Mesenchymal stem cell (in vitro differentiated cells and primary cell): Measurements from ENCODE around the gene TNS4.

Experiments used
- DNase-seq: peaks from one replicate; pipeline ENCODE4 v3.0.0-alpha.2; 2013
- H2AFZ ChIP-seq: one replicate; pipeline ENCODE4 v1.6.1; 2013; ENCODE audit warnings: low read depth, mild to moderate bottlenecking, control low read depth, inconsistent platforms, low read length, moderate library complexity
- H2AK5ac ChIP-seq: 2 replicates; pipeline ENCODE4 v1.6.1; 2013; ENCODE audit warnings: low read length, moderate library complexity, mild to moderate bottlenecking, inconsistent platforms; ENCODE audit not compliant: severe bottlenecking
- H2BK120ac ChIP-seq: one replicate; pipeline ENCODE4 v1.6.1; 2013; ENCODE audit warnings: low read depth, mild to moderate bottlenecking, inconsistent platforms, low read length, moderate library complexity
- H2BK12ac ChIP-seq, 2 experiments: one replicate each; pipeline ENCODE4 v1.6.1; 2013; ENCODE audit warnings: inconsistent platforms in 2 of 2, low read length in 2 of 2, mild to moderate bottlenecking in 2 of 2, moderate library complexity in 2 of 2, control low read depth in 1 of 2
- H2BK15ac ChIP-seq: one replicate; pipeline ENCODE4 v1.6.1; 2013; ENCODE audit warnings: mild to moderate bottlenecking, low read depth, inconsistent platforms; ENCODE audit not compliant: poor library complexity, severe bottlenecking
- H2BK5ac ChIP-seq: 2 replicates; pipeline ENCODE4 v1.6.1; 2013; ENCODE audit warnings: low read depth, mild to moderate bottlenecking, low read length, control low read depth, inconsistent platforms; ENCODE audit not compliant: poor library complexity, severe bottlenecking
- H3K14ac ChIP-seq, 2 experiments: one replicate each; pipeline ENCODE4 v1.6.1; 2013; ENCODE audit warnings: inconsistent platforms in 2 of 2, low read length in 2 of 2, control low read depth in 1 of 2, mild to moderate bottlenecking in 1 of 2, moderate library complexity in 1 of 2
- H3K18ac ChIP-seq, 2 experiments: one replicate each; pipeline ENCODE4 v1.6.1; 2013; ENCODE audit warnings: inconsistent platforms in 2 of 2, low read length in 2 of 2, control low read depth in 1 of 2, low read depth in 1 of 2, mild to moderate bottlenecking in 1 of 2
- H3K23ac ChIP-seq, 2 experiments: one replicate each; pipeline ENCODE4 v1.6.1; 2013; ENCODE audit warnings: inconsistent platforms in 2 of 2, low read length in 2 of 2, mild to moderate bottlenecking in 2 of 2, moderate library complexity in 2 of 2, control low read depth in 1 of 2
- H3K27ac ChIP-seq: 2 replicates; pipeline ENCODE4 v1.5.1; 2013; ENCODE audit warnings: mild to moderate bottlenecking, moderate library complexity, low read length, control low read depth, inconsistent platforms; ENCODE audit not compliant: poor library complexity, severe bottlenecking
- H3K27me3 ChIP-seq, 2 experiments: 2 replicates each; pipeline versions ENCODE4 v1.6.1 to v1.7.0; 2013; ENCODE audit warnings: low read length in 2 of 2, mild to moderate bottlenecking in 2 of 2, moderate library complexity in 2 of 2, control low read depth in 1 of 2, inconsistent platforms in 1 of 2; ENCODE audit not compliant: control insufficient read depth in 1 of 2, insufficient read depth in 1 of 2
- H3K36me3 ChIP-seq, 2 experiments: 2 replicates each; pipeline versions ENCODE4 v1.6.1 to v1.7.0; 2013; ENCODE audit warnings: low read length in 2 of 2, control low read depth in 1 of 2, inconsistent platforms in 1 of 2, low read depth in 1 of 2, mild to moderate bottlenecking in 1 of 2; ENCODE audit not compliant: insufficient read depth in 2 of 2, control insufficient read depth in 1 of 2
- H3K4ac ChIP-seq, 2 experiments: one replicate each; pipeline ENCODE4 v1.6.1; 2013; ENCODE audit warnings: inconsistent platforms in 2 of 2, low read length in 2 of 2, mild to moderate bottlenecking in 2 of 2, moderate library complexity in 2 of 2, control low read depth in 1 of 2, low read depth in 1 of 2
- H3K4me1 ChIP-seq: 2 replicates; pipeline ENCODE4 v1.6.1; 2013; ENCODE audit warnings: low read depth, low read length, control low read depth; ENCODE audit not compliant: control insufficient read depth, insufficient read depth
- H3K4me2 ChIP-seq: 2 replicates; pipeline ENCODE4 v1.6.1; 2013; ENCODE audit warnings: low read length, mild to moderate bottlenecking, inconsistent platforms; ENCODE audit not compliant: poor library complexity, severe bottlenecking
- H3K4me3 ChIP-seq, 2 experiments: 2 replicates each; pipeline versions ENCODE4 v1.5.1 to v1.7.0; 2013; ENCODE audit warnings: low read length in 2 of 2, mild to moderate bottlenecking in 2 of 2, control low read depth in 1 of 2, low read depth in 1 of 2; ENCODE audit not compliant: insufficient read depth in 1 of 2
- H3K79me1 ChIP-seq: replicated peaks from 2 replicates; pipeline ENCODE4 v1.6.1; 2013; ENCODE audit warnings: mild to moderate bottlenecking, control low read depth, low read length, inconsistent platforms; ENCODE audit not compliant: poor library complexity, severe bottlenecking
- H3K9ac ChIP-seq: 2 replicates; pipeline ENCODE4 v1.7.0; 2013; ENCODE audit warnings: mild to moderate bottlenecking, low read length, moderate library complexity
- H3K9me3 ChIP-seq: 2 replicates; pipeline ENCODE4 v1.7.0; 2013; ENCODE audit warnings: mild to moderate bottlenecking, low read length; ENCODE audit not compliant: control insufficient read depth
- H4K8ac ChIP-seq: one replicate; pipeline ENCODE4 v1.6.1; 2013; ENCODE audit warnings: inconsistent platforms, mild to moderate bottlenecking, low read length, moderate library complexity
- H4K91ac ChIP-seq: one replicate; pipeline ENCODE4 v1.6.1; 2013; ENCODE audit warnings: mild to moderate bottlenecking, low read length, inconsistent platforms
- WGBS: methylation state at CpG from one replicate; pipeline ENCODE4 v1.1.7; 2013; ENCODE audit warnings: mixed read lengths; 5-methylcytosine and 5-hydroxymethylcytosine counted together

Gene TNS4

DNA sequence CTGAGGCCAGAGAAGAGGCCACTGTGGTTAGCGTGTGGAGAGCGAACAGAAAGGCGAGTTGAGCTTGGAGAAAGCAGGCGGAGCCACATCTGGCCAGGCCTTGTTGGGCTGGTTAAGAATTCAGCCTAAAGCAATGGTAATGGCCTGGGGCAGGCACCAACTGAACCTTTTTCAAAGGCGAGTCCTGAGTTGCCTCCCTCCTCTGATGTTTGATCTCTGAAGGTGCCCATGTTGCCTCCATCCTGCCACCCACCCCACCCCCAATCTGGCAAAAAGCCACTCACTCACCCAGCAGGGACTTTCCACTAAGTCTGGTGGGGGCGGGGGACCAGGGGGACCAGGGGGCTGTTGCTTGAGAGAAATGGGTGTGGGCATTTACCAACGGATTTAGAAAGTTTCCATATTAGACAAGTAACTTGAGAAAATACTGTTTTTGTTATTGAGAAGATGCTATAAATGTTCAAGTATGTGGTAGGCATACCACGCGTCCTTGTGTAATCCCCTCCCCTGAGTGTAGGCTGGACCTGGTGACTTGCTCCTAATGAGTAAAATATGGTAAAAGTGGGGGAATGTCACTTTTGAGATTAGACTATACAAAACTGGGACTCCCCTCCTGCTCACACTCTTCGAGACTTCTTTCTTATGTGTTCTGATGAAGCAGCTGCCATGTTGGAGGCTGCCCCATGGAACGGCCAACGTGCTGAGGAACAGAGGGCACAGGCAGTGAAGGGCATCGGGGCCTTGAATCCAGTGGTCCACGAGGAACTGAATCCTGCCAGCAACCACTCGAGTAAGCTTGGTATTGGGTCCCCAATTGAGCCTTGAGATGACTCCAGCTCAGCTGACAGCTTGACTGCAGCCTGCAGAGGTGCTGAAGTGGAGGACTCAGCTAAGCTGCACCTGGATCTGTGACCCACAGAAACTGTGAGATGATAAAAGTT, 29.9 kb upstream of the TNS4 start:
- 91% methylated on average over 15 of the region's 15 CpGs for WGBS

DNA sequence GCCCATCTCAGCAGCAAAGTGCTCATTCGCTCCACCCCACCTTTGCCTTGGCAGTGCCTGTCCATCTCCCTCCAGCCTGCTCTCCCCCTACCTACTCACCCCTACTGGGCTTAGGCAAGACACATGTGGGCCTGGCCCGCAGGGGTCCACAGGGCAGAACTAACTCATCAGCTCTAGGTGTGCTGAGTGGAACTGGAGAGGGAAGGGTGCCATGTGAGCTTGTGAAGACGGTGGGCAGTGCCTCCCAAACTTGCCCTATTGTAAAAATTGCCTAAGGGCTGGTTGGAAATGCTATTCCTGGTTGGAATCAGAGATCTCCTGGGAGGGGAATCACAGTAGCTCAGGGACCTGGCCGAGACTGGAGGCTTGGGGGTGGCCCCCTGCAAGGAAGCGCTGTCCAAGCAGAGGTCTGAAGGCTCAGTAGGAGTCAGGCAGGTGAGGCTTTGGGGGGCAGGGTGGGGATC, 29.1 kb upstream of the TNS4 start:
- Histone ChIP-seq H3K9ac (no peak overlapping the region), H2BK12ac (no peak overlapping the region), H3K18ac (no peak overlapping the region), H2BK15ac (no peak overlapping the region), H2AFZ (no peak overlapping the region), H3K4me2 (no peak overlapping the region), H3K4ac (no peak overlapping the region), H4K8ac (no peak overlapping the region), H3K27ac (no peak overlapping the region), H3K23ac (no peak overlapping the region), H3K4me1 (peaks cover 11% of the 10 kb centered on the region), H3K4me3 (no peak overlapping the region), H3K27me3 (no peaks in the 10 kb centered on the region), H3K36me3 (no peaks in the 10 kb centered on the region), H2AK5ac (no peak overlapping the region), H4K91ac (no peak overlapping the region), H3K14ac (peak overlapping the region in 1 of 2 experiments; percentile 14), H2BK120ac (no peak overlapping the region), H2BK5ac (no peak overlapping the region), H3K9me3 (peaks cover 3% of the 10 kb centered on the region), H3K79me1 (no peaks in the 10 kb centered on the region)
- no peak for DNase-seq
- WGBS = 93% methylated on average over 5 of the region's 5 CpGs

More for the DNA sequence above, 29.9 kb upstream of the TNS4 start:
- Histone ChIP-seq H3K4ac (no peak overlapping the region), H2AK5ac (no peak overlapping the region), H3K9ac (no peak overlapping the region), H3K27ac (no peak overlapping the region), H3K27me3 (no peaks in the 10 kb centered on the region), H4K91ac (peak overlapping the region; percentile 1), H3K14ac (no peak overlapping the region), H2BK15ac (peak overlapping the region; percentile 57), H3K4me1 (peaks cover 11% of the 10 kb centered on the region), H3K9me3 (no peaks in the 10 kb centered on the region), H4K8ac (no peak overlapping the region), H3K4me3 (no peak overlapping the region), H3K79me1 (no peaks in the 10 kb centered on the region), H2BK5ac (no peak overlapping the region), H3K36me3 (no peaks in the 10 kb centered on the region), H2AFZ (no peak overlapping the region), H3K18ac (no peak overlapping the region), H2BK120ac (no peak overlapping the region), H3K23ac (no peak overlapping the region), H2BK12ac (no peak overlapping the region), H3K4me2 (no peak overlapping the region)
- no peak for DNase-seq

DNA sequence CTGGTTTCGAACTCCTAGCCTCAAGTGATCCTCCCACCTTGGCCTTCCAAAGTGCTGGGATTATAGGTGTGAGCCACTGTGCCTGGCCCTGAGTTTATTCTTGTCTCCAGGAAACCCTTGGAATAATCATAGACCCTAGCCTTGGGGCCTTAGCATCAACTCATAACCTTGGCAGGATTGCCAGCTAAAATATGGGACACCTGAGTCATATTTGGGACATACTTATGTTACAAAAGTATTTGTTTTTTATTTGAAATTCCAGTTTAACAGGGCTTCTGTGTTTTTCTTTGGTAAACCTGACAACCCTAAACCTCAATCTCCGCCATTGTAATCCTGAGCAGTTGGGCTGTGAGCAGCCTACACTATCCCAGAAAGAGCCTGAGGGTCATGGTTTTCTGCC, 28.6 kb upstream of the TNS4 start:
- H3K9me3 ChIP-seq = peaks cover 8% of the 10 kb centered on the region
- H3K14ac ChIP-seq = no peak overlapping the region
- no peak overlapping the region for H2BK5ac ChIP-seq
- no peaks in the 10 kb centered on the region for H3K27me3 ChIP-seq
- no peak overlapping the region for H2AFZ ChIP-seq
- no peak overlapping the region for H4K8ac ChIP-seq
- H2BK12ac ChIP-seq = no peak overlapping the region
- no peak overlapping the region for H3K4me2 ChIP-seq
- no peak overlapping the region for H2AK5ac ChIP-seq
- no peak overlapping the region for H3K9ac ChIP-seq
- no peaks in the 10 kb centered on the region for H3K36me3 ChIP-seq
- no peak overlapping the region for H3K18ac ChIP-seq
- H2BK15ac ChIP-seq = no peak overlapping the region
- peaks cover 11% of the 10 kb centered on the region for H3K4me1 ChIP-seq
- 83% methylated on average over 2 of the region's 2 CpGs for WGBS
- no peak overlapping the region for H3K4me3 ChIP-seq
- H3K23ac ChIP-seq = no peak overlapping the region
- H3K79me1 ChIP-seq = no peaks in the 10 kb centered on the region
- H3K4ac ChIP-seq = no peak overlapping the region
- H3K27ac ChIP-seq = no peak overlapping the region
- no peak for DNase-seq
- H2BK120ac ChIP-seq = no peak overlapping the region
- no peak overlapping the region for H4K91ac ChIP-seq

DNA sequence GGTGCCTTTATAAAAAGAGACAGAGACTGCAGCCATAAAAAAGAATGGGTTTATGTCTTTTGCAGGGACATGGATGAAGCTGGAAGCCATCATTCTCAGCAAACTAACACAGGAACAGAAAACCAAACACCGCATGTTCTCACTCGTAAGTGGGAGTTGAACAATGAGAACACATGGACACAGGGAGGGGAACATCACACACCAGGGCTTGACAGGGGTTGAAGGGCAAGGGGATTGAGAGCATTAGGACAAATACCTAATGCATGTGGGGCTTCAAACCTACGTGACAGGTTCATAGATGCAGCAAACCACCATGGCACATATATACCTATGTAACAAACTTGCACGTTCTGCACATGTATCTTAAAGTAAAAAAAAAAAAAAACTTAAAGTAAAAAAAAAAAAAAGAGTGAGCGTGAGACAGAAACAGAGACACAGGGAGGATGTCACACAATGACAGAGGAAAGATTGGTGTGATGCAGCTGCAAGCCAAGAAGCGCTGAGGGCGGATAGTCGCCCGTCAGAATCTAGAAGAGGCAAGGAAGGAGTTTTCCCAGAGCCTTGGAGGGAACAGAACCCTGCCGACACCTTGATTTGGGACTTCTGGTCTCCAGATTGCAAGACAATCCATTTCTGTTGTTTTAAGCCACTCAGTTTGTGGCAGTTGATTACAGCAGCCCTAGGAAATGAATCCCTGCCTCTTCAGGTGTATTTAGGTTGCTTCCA, 27.4 kb upstream of the TNS4 start:
- Histone ChIP-seq H3K23ac (no peak overlapping the region), H3K4ac (no peak overlapping the region), H3K79me1 (no peaks in the 10 kb centered on the region), H2BK12ac (no peak overlapping the region), H3K27ac (no peak overlapping the region), H4K8ac (no peak overlapping the region), H3K9me3 (peaks cover 8% of the 10 kb centered on the region), H2AK5ac (no peak overlapping the region), H2BK120ac (no peak overlapping the region), H2AFZ (no peak overlapping the region), H3K4me3 (no peak overlapping the region), H2BK5ac (no peak overlapping the region), H3K4me1 (peaks cover 7% of the 10 kb centered on the region), H3K14ac (no peak overlapping the region), H3K36me3 (no peaks in the 10 kb centered on the region), H3K27me3 (no peaks in the 10 kb centered on the region), H3K18ac (no peak overlapping the region), H4K91ac (no peak overlapping the region), H2BK15ac (no peak overlapping the region), H3K4me2 (no peak overlapping the region), H3K9ac (no peak overlapping the region)
- WGBS = 87% methylated on average over 6 of the region's 10 CpGs
- DNase-seq = no peak
